ENCODE measurements around the gene PAIP1. TPM values are rescaled to one million over a fixed set of nuclear protein-coding genes. Genes with fewer than 3 reads are reported as not detected.
A peak's percentile ranks its signal among the peaks of the same experiment; 100 is the strongest.

Gene PAIP1
- total RNA-seq, 2 experiments from 2014 or later = 41.7 to 42.9 TPM

DNA sequence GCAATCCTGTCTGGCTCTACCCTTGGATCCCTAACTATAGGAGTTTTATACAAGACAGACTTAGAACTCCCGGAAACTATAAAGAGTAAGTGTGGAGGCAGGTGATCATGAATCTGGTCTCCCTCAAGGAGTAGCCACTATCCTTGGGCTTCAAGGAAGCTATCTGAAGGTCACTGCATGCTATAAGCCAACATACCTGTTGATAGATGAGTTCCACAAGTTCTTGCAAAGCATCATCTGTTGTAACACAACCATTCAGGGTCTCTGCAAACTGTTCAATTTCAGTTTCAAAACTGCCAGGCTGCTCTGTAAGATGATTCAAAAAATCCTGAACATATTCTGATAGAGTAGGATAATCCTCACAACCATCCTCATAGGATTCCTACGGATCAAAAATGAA, 9.3 kb downstream of the PAIP1 start:
- H3K9me3 Mint-ChIP-seq = no peaks in the 10 kb centered on the region
- peaks cover 33% of the 10 kb centered on the region for H3K36me3 Mint-ChIP-seq (ENCODE audit: low read depth)
- DNase-seq = no peak
- H3K27ac Mint-ChIP-seq = no peak overlapping the region
- H3K4me1 Mint-ChIP-seq (ENCODE audit: low read depth) = peaks cover 14% of the 10 kb centered on the region
- no peaks in the 10 kb centered on the region for H3K27me3 Mint-ChIP-seq (ENCODE audit: low read depth)
- H3K4me3 Mint-ChIP-seq = no peak overlapping the region
- intact Hi-C loops (cut with micrococcal nuclease) = no loop called here
- CTCF ChIA-PET = no interaction called here

DNA sequence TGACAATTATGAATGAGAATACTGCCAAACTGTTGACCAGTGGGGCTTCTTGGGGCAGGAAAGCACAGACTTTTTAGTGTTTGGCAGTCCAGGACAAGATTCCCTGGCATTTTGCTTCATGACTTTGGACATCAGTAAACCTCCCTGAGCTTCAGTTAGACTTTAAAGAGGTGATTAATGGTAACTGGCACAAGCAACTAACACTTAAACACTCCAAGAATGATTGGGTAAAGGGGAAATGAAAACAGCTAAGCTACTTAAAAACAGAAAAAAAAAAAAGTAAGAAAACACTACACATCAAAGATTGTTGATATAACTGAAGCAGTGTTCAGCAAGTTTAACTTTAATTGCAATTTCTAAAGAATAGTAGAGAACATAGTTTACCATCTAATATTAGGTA, 13.4 kb downstream of the PAIP1 start:
- Mint-ChIP-seq H3K27ac (no peak overlapping the region), H3K27me3 (ENCODE audit: low read depth) (no peaks in the 10 kb centered on the region), H3K4me3 (no peak overlapping the region), H3K36me3 (ENCODE audit: low read depth) (peaks cover 27% of the 10 kb centered on the region), H3K9me3 (no peaks in the 10 kb centered on the region), H3K4me1 (ENCODE audit: low read depth) (peaks cover 3% of the 10 kb centered on the region)
- intact Hi-C loops (cut with micrococcal nuclease) = no loop called here
- DNase-seq = no peak
- CTCF ChIA-PET = no interaction called here

DNA sequence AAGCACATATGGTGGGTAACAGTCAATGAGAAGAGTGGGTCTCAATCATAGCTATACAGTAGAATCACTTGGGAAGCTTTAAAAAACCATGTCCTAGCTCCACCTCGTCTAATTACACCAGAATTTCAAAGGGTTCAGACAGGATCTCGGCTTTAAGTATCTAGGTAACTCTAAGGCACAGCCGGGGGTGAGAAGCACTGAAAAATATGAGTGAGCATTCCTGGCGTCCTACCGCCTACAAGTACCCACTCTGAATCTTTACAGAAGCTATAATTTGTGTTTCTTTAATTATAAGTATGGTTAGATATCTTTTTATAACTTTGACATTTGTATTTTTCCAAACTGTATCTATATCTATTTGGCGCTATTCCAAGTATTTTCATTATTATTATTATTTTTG, 16.1 kb downstream of the PAIP1 start:
- CTCF ChIA-PET = interaction anchor here (0.8 to 1.3 kb wide), 2 partner anchors 13 to 57 kb away, joined by 3 to 4 read pairs; partner anchors contain the start of gene TMEM267
- H3K4me3 Mint-ChIP-seq = no peak overlapping the region
- no peaks in the 10 kb centered on the region for H3K9me3 Mint-ChIP-seq
- H3K27me3 Mint-ChIP-seq (ENCODE audit: low read depth) = no peaks in the 10 kb centered on the region
- DNase-seq = no peak
- intact Hi-C loops (cut with micrococcal nuclease) = no loop called here
- no peak overlapping the region for H3K27ac Mint-ChIP-seq
- H3K4me1 Mint-ChIP-seq (ENCODE audit: low read depth) = peaks cover 2% of the 10 kb centered on the region
- peaks cover 28% of the 10 kb centered on the region for H3K36me3 Mint-ChIP-seq (ENCODE audit: low read depth)

DNA sequence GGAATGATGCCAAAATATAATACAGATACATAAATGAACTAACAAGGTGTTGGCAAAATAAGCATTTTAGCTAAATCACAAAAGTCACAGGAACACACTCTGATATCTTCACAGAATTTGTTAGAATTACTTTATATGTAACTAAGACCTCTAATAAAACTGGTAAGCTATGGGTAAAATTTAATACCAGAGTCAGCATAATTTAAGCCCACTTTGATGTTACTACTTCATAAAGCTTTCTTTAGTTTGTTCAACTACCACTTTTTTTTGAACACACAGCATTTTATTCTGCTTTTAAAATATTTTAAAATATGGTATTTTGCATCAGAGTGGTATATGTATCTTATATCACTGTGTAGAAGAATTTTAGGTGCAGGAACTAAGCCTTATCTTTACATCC, 19.9 kb downstream of the PAIP1 start:
- DNase-seq = no peak
- Mint-ChIP-seq H3K4me1 (ENCODE audit: low read depth) (peaks cover 10% of the 10 kb centered on the region), H3K27ac (no peak overlapping the region), H3K36me3 (ENCODE audit: low read depth) (peaks cover 26% of the 10 kb centered on the region), H3K9me3 (no peaks in the 10 kb centered on the region), H3K4me3 (no peak overlapping the region), H3K27me3 (ENCODE audit: low read depth) (no peaks in the 10 kb centered on the region)
- intact Hi-C loops (cut with micrococcal nuclease) = no loop called here
- CTCF ChIA-PET = interaction anchor here (2.0 kb wide), 1 partner anchor 18 kb away, joined by 5 read pairs; no protein-coding TSS in a partner anchor

DNA sequence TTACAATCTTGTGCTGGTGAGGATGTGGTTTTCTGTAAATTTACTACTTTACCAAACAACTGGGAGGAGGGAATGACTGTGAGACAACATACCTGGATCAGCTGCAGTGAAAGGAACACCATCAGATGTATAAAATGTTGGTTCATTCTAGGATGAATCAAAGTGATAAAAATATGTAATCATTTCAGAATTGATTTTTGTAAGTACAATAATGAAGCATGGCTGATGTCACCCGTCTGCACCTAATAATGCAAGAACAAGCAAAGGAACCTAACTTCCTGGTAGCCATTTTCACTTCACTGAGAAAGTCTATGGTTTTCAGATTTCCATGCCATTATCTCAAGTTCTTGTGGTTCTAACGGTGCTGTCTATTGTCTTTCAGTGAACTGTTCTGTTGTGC, 23.2 kb downstream of the PAIP1 start:
- intact Hi-C loops (cut with micrococcal nuclease) = loop anchor here (1.0 kb wide), 1 partner anchor 18 kb away; the partner anchor contains the start of gene C5orf34
- Mint-ChIP-seq H3K4me3 (no peak overlapping the region), H3K27me3 (ENCODE audit: low read depth) (no peaks in the 10 kb centered on the region), H3K36me3 (ENCODE audit: low read depth) (peaks cover 33% of the 10 kb centered on the region), H3K4me1 (ENCODE audit: low read depth) (peaks cover 10% of the 10 kb centered on the region), H3K9me3 (no peaks in the 10 kb centered on the region), H3K27ac (peak overlapping the region; percentile 71)
- CTCF ChIA-PET = no interaction called here
- DNase-seq = peak; percentile 24

DNA sequence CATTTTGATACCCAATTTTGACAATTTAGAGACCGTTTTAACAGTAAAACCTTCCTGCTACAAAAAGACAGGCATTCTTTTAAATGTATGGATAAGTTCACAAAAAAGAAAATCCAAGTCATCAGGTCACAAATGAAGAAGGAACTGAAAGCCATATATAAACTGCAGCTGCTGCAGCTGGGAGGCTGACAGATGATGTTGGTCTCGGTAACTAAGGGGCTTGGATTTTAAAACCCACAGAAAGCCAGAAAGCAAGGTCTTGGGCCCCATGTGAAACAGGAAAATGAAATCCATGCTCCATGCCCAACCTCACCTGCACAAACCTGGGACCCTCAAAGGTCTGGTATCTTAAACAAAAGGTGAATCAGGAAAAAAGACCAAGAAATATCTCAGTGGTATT, 26.2 kb downstream of the PAIP1 start:
- Mint-ChIP-seq H3K36me3 (ENCODE audit: low read depth) (peaks cover 35% of the 10 kb centered on the region), H3K9me3 (no peaks in the 10 kb centered on the region), H3K4me3 (no peak overlapping the region), H3K4me1 (ENCODE audit: low read depth) (peaks cover 12% of the 10 kb centered on the region), H3K27me3 (ENCODE audit: low read depth) (no peaks in the 10 kb centered on the region), H3K27ac (no peak overlapping the region)
- intact Hi-C loops (cut with micrococcal nuclease) = no loop called here
- CTCF ChIA-PET = no interaction called here
- no peak for DNase-seq

DNA sequence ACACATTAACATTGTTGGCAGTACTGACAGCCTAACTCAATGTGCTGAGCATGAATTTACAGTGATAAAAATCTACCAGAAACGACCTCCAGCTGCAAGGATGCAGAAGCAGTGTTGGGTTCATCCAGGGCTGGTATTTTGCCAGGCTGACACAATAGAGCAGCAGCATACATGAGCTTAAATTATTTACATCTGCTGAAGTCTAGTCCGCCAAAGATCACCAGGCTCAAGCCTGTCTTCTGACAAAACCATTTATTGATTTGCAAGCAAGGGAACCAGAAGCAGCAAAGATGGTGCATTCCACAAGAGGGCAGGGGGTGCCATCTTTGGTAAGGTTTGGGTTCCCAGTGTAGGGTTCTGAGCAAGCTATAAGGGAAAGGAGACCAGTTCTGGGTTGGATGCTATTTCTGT, 33.2 kb downstream of the PAIP1 start:
- H3K4me1 Mint-ChIP-seq (ENCODE audit: low read depth) = peaks cover 2% of the 10 kb centered on the region
- CTCF ChIA-PET = interaction anchor here (0.6 kb wide), 1 partner anchor 32 kb away, joined by 3 read pairs; no protein-coding TSS in a partner anchor
- H3K27me3 Mint-ChIP-seq (ENCODE audit: low read depth) = no peaks in the 10 kb centered on the region
- H3K9me3 Mint-ChIP-seq = no peaks in the 10 kb centered on the region
- H3K27ac Mint-ChIP-seq = no peak overlapping the region
- intact Hi-C loops (cut with micrococcal nuclease) = no loop called here
- H3K4me3 Mint-ChIP-seq = no peak overlapping the region
- H3K36me3 Mint-ChIP-seq (ENCODE audit: low read depth) = peaks cover 25% of the 10 kb centered on the region
- DNase-seq = no peak

DNA sequence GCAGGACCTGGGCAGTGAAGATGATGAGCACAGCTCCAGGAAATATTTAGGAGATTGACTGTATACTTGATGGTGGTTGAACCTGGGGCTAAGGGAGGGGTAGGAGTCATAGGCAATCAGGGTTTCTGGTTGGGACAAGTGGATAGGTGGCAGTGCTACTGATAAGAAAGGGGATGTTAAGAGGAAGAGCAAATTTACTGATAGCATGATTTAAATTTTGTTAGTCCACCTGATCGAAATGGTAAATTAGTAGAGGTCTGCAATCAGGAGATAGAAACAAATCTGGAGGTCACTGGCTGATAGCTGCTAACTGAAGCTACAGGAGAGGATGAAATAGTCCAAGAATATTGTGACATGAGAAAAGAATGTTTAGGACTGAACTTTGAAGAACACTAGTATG, 36.3 kb downstream of the PAIP1 start:
- Mint-ChIP-seq H3K4me3 (no peak overlapping the region), H3K27me3 (ENCODE audit: low read depth) (no peaks in the 10 kb centered on the region), H3K9me3 (no peaks in the 10 kb centered on the region), H3K27ac (no peak overlapping the region), H3K4me1 (ENCODE audit: low read depth) (peaks cover 5% of the 10 kb centered on the region), H3K36me3 (ENCODE audit: low read depth) (peaks cover 13% of the 10 kb centered on the region)
- CTCF ChIA-PET = no interaction called here
- intact Hi-C loops (cut with micrococcal nuclease) = no loop called here
- DNase-seq = no peak

DNA sequence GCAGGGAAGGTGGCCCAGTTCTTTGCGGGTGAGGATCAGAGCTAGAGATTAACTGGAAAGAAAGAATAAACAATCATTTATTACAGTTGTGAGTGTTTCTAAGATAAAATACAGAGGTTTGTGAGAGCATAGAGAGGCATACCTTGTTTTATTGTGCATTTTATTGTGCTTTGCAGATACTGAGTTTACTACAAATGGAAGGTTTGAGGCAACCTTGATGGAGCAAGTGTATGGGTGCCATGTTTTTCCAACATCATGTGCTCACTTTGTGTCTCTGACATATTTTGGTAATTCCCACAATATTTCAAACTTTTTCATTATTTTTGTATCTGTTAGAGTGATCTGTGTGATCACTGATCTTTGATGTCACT, 41.2 kb downstream of the PAIP1 start:
- intact Hi-C loops (cut with micrococcal nuclease) = loop anchor here (1.0 to 10.0 kb wide), 10 partner anchors 18 to 1591 kb away; partner anchors contain the start of genes FBXO4, HMGCS1 and NNT
- Mint-ChIP-seq H3K27ac (peak overlapping the region; percentile 99), H3K36me3 (ENCODE audit: low read depth) (peaks cover 18% of the 10 kb centered on the region), H3K9me3 (no peaks in the 10 kb centered on the region), H3K4me1 (ENCODE audit: low read depth) (peaks cover 25% of the 10 kb centered on the region), H3K4me3 (peak overlapping the region; percentile 94), H3K27me3 (ENCODE audit: low read depth) (no peaks in the 10 kb centered on the region)
- DNase-seq = no peak
- CTCF ChIA-PET = interaction anchor here (1.3 kb wide), 1 partner anchor 32 kb away, joined by 4 read pairs; the partner anchor contains the start of gene TMEM267

DNA sequence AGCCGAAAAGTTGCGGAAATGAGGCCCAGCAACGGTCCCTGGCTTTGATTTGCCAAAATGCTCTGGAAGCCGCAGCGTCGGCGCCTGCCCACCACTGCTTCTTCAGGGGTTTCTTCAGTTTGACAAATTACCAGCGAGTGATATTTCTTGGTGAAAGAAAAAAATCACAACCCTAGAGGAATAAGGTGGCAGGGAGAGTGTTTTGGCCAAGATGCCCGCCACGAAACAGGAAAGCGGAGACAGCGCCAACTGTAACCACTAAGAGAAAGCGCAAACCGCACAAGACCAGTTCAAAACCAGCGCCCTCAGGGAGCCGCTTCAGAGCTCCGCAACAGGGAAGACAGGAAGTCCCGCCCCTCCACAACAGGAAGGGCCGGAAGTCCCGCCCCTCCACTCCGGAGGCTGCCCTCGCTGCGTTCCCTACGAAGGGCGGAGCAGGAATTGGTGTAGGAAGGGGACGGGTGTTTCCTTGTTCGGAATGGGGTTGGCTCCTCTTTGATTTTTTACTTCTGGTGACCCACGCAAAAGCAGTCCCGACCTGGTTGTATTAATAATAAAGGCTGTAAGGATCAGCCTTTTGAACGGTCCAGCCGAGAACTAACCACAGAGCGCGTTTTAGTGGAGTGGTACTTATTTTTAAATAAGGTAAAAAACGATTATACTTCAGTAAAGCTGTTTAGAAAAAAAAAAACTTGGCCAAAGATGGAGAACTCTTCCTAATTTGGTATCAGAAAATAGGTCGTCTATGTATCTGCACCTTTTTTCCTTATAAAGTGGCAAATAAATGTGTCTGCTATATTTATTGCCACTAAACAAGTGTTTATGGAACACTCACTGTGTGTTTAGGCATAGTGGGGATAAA, 41.8 kb downstream of the PAIP1 start, which contains the start of gene C5orf34:
Gene C5orf34 (minus strand): TSS at position 333 of the 862 bp plus-strand sequence. CDS start 5,809 bp downstream, outside the sequence.
- CTCF ChIA-PET = interaction anchor here (0.7 to 1.3 kb wide), 3 partner anchors 15 to 119 kb away, joined by 4 to 5 read pairs (median 4); partner anchors contain the start of gene TMEM267
- Mint-ChIP-seq H3K4me1 (ENCODE audit: low read depth) (peaks cover 25% of the 10 kb centered on the region), H3K27ac (peak within 1 kb of the TSS; percentile 99), H3K36me3 (ENCODE audit: low read depth) (peaks cover 18% of the 10 kb centered on the region), H3K9me3 (no peaks in the 10 kb centered on the region), H3K4me3 (peak within 1 kb of the TSS; percentile 94), H3K27me3 (ENCODE audit: low read depth) (no peaks in the 10 kb centered on the region)
- intact Hi-C loops (cut with micrococcal nuclease) = loop anchor here (1.0 to 10.0 kb wide), 10 partner anchors 18 to 1590 kb away; partner anchors contain the start of genes FBXO4, HMGCS1 and NNT
- DNase-seq = peak; percentile 98

DNA sequence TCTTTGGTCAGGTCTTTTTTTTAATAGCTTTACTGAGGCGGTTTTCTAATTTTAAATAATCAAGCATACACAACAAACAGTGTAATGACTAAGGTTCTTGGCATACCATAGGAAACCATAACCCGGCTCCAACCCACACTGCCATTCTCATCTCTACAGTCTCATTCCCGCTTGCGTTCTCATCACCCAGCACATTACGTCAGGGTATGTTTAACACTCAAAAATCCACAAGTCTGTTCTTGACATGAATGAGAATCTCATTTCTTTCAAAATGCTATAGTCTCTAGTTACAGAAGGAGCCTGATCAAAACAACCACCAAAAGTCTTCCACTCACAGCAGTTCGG, 42.4 kb downstream of the PAIP1 start:
- Mint-ChIP-seq H3K36me3 (ENCODE audit: low read depth) (peaks cover 18% of the 10 kb centered on the region), H3K4me1 (ENCODE audit: low read depth) (peaks cover 25% of the 10 kb centered on the region), H3K27me3 (ENCODE audit: low read depth) (no peaks in the 10 kb centered on the region), H3K27ac (peak overlapping the region; percentile 99), H3K9me3 (no peaks in the 10 kb centered on the region), H3K4me3 (peak overlapping the region; percentile 94)
- intact Hi-C loops (cut with micrococcal nuclease) = loop anchor here (2.0 to 10.0 kb wide), 2 partner anchors 210 to 1590 kb away; partner anchors contain the start of gene FBXO4
- CTCF ChIA-PET = interaction anchor here (0.7 to 1.4 kb wide), 3 partner anchors 15 to 30 kb away, joined by 4 to 9 read pairs (median 5); partner anchors contain the start of gene TMEM267
- peak; percentile 68 for DNase-seq

DNA sequence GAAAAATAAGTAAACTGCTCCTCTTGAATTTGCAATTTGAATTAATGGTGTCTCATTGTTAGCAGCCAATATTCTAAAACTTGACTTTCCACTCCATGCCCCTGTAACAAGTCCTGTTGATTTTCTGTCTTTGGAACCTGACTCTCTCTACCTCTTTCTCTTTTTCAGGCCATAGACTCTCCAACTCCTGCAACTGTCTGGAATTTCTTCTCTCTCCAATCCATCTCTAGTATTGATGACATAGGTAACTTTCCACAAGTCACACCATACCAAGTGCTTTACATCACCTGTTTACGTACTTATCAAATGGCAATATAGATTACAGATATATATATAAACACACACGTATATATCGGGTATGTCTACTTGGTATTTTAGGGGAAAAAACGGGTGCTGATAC, 42.9 kb downstream of the PAIP1 start:
- intact Hi-C loops (cut with micrococcal nuclease) = loop anchor here (2.0 to 10.0 kb wide), 2 partner anchors 209 to 1589 kb away; partner anchors contain the start of gene FBXO4
- H3K36me3 Mint-ChIP-seq (ENCODE audit: low read depth) = peaks cover 19% of the 10 kb centered on the region
- no peaks in the 10 kb centered on the region for H3K9me3 Mint-ChIP-seq
- H3K4me3 Mint-ChIP-seq = peak overlapping the region; percentile 94
- CTCF ChIA-PET = interaction anchor here (1.4 kb wide), 1 partner anchor 30 kb away, joined by 9 read pairs; the partner anchor contains the start of gene TMEM267
- peak overlapping the region; percentile 99 for H3K27ac Mint-ChIP-seq
- no peaks in the 10 kb centered on the region for H3K27me3 Mint-ChIP-seq (ENCODE audit: low read depth)
- H3K4me1 Mint-ChIP-seq (ENCODE audit: low read depth) = peaks cover 25% of the 10 kb centered on the region
- no peak for DNase-seq
